IMR-90 (cell line): ENCODE data around the gene TMEM179. TPM values are rescaled to one million over a fixed set of nuclear protein-coding genes. Genes with fewer than 3 reads are reported as not detected.

Experiments
- ATAC-seq: fragments of 200-7000 bp; cut with Tn5 transposase; 2 replicates; pipeline ENCODE4 v1.9.1; 2020; ENCODE audit warnings: low read depth, mild to moderate bottlenecking, moderate library complexity
- BruUV-seq: library from RNA; stranded (reverse); fragments of 400-500 nt; replicated peaks from 2 replicates; lab custom pipeline; 2021; lab: Mats Ljungman, UMichigan
- CTCF ChIA-PET: fragments of 300-600 bp; formaldehyde crosslinking; extraction: SDS; loops from one replicate; lab custom pipeline; 2021; ENCODE audit warnings: antibody characterized with exemption; lab: Yijun Ruan, JAX
- POLR2A ChIA-PET: fragments of 300-600 bp; sonication (Branson Sonifier 250); formaldehyde crosslinking; loops from one replicate; lab custom pipeline; 2022; ENCODE audit warnings: antibody characterized with exemption; ENCODE audit not compliant: unreplicated experiment; lab: Charles Lee
- DNase-seq: peaks from one replicate; pipeline ENCODE4 v3.0.0; 2013
- H2AFZ ChIP-seq: replicated peaks from 2 replicates; pipeline ENCODE3; 2013; ENCODE audit warnings: low read length, mild to moderate bottlenecking; ENCODE audit not compliant: poor library complexity
- H2AK5ac ChIP-seq: 2 replicates; pipeline ENCODE4 v1.6.1; 2013; ENCODE audit warnings: low read depth, low read length, inconsistent platforms
- H2AK9ac ChIP-seq: replicated peaks from 2 replicates; pipeline ENCODE3; 2013; ENCODE audit warnings: mild to moderate bottlenecking, low read depth, low read length, moderate library complexity; ENCODE audit not compliant: poor library complexity
- H2BK120ac ChIP-seq: 2 replicates; pipeline ENCODE4 v1.6.1; 2013; ENCODE audit warnings: low read depth, low read length, inconsistent platforms
- H2BK15ac ChIP-seq: 3 replicates; pipeline ENCODE4 v1.6.1; 2013; ENCODE audit warnings: low read depth, low read length, inconsistent platforms
- H2BK20ac ChIP-seq: 2 replicates; pipeline ENCODE4 v1.6.1; 2013; ENCODE audit warnings: low read depth, mild to moderate bottlenecking, inconsistent platforms, low read length, moderate library complexity
- H2BK5ac ChIP-seq: 2 replicates; pipeline ENCODE4 v1.6.1; 2013; ENCODE audit warnings: mild to moderate bottlenecking, low read depth, low read length, inconsistent platforms; ENCODE audit not compliant: poor library complexity, severe bottlenecking
- H3K14ac ChIP-seq: replicated peaks from 2 replicates; pipeline ENCODE4 v1.6.1; 2013; ENCODE audit warnings: low read depth, low read length, inconsistent platforms
- H3K18ac ChIP-seq: 2 replicates; pipeline ENCODE4 v1.6.1; 2013; ENCODE audit warnings: low read depth, low read length, control low read depth
- H3K23ac ChIP-seq: 2 replicates; pipeline ENCODE4 v1.6.1; 2013; ENCODE audit warnings: low read depth, low read length, inconsistent platforms
- H3K27ac ChIP-seq: 2 replicates; pipeline ENCODE4 v1.5.1; 2013; ENCODE audit warnings: mild to moderate bottlenecking, control low read depth, low read length; ENCODE audit not compliant: insufficient read depth
- H3K27me3 ChIP-seq: 2 replicates; pipeline ENCODE4 v1.6.1; 2013; ENCODE audit warnings: low read length; ENCODE audit not compliant: control insufficient read depth, insufficient read depth
- H3K36me3 ChIP-seq: 2 replicates; pipeline ENCODE4 v1.6.1; 2013; ENCODE audit warnings: low read length, mixed read lengths; ENCODE audit not compliant: control insufficient read depth, insufficient read depth
- H3K4ac ChIP-seq: 2 replicates; pipeline ENCODE4 v1.6.1; 2013; ENCODE audit warnings: low read depth, low read length, inconsistent platforms
- H3K4me1 ChIP-seq: 2 replicates; pipeline ENCODE4 v1.6.1; 2013; ENCODE audit warnings: low read length, mixed read lengths; ENCODE audit not compliant: control insufficient read depth, insufficient read depth
- H3K4me2 ChIP-seq: 2 replicates; pipeline ENCODE4 v1.6.1; 2013; ENCODE audit warnings: low read depth, mild to moderate bottlenecking, control low read depth, low read length, moderate library complexity
- H3K4me3 ChIP-seq: 2 replicates; pipeline ENCODE4 v1.5.1; 2013; ENCODE audit warnings: low read depth, mild to moderate bottlenecking, control low read depth, low read length, moderate library complexity; ENCODE audit not compliant: insufficient read depth
- H3K56ac ChIP-seq: 2 replicates; pipeline ENCODE4 v1.6.1; 2013; ENCODE audit warnings: low read length, inconsistent platforms; ENCODE audit not compliant: insufficient read depth; ENCODE audit errors: extremely low read depth
- H3K79me1 ChIP-seq, 2 experiments: 2 replicates each; pipeline ENCODE4 v1.6.1; 2013; ENCODE audit warnings: low read length in 2 of 2, inconsistent platforms in 1 of 2, low read depth in 1 of 2
- H3K9ac ChIP-seq: 2 replicates; pipeline ENCODE4 v1.6.1; 2013; ENCODE audit warnings: low read depth, low read length, control low read depth
- H3K9me1 ChIP-seq: 2 replicates; pipeline ENCODE4 v1.6.1; 2013; ENCODE audit warnings: low read length, inconsistent platforms; ENCODE audit not compliant: insufficient read depth
- H3K9me3 ChIP-seq: 2 replicates; pipeline ENCODE4 v1.6.1; 2013; ENCODE audit warnings: low read length; ENCODE audit not compliant: control insufficient read depth, insufficient read depth
- H4K20me1 ChIP-seq: 2 replicates; pipeline ENCODE4 v1.6.1; 2013; ENCODE audit warnings: low read length, inconsistent platforms; ENCODE audit not compliant: insufficient read depth
- H4K5ac ChIP-seq: 2 replicates; pipeline ENCODE4 v1.6.1; 2013; ENCODE audit warnings: mild to moderate bottlenecking, low read depth, low read length, control low read depth
- H4K8ac ChIP-seq, 2 experiments: 2 replicates each; pipeline ENCODE4 v1.6.1; 2013; ENCODE audit warnings: low read depth in 2 of 2, low read length in 2 of 2, control low read depth in 1 of 2, inconsistent platforms in 1 of 2
- H4K91ac ChIP-seq: 2 replicates; pipeline ENCODE4 v1.6.1; 2013; ENCODE audit warnings: low read depth, low read length, inconsistent platforms; ENCODE audit not compliant: insufficient read depth
- FOS ChIP-seq: fragments of 150-350 bp; IDR thresholded peaks from 2 replicates; pipeline ENCODE4 v1.6.1; 2016; ENCODE audit warnings: low read depth, low read length
- MXI1 ChIP-seq: IDR thresholded peaks from 2 replicates; pipeline ENCODE4 v1.6.1; 2012; ENCODE audit warnings: low read depth, mild to moderate bottlenecking, low read length, moderate library complexity, borderline replicate concordance
- RAD21 ChIP-seq: IDR thresholded peaks from 2 replicates; pipeline ENCODE4 v1.6.1; 2012; ENCODE audit warnings: low read length, improper control_type of control experiment
- WGBS, 2 experiments: methylation state at CpG; one replicate each; pipeline versions ENCODE4 v1.1.5 to v1.1.7; 2013; ENCODE audit warnings: missing lambda C conversion rate in 2 of 2; ENCODE audit not compliant: insufficient read length in 1 of 2; ENCODE audit errors: extremely low coverage in 2 of 2; 5-methylcytosine and 5-hydroxymethylcytosine counted together
- dilution Hi-C: fragments of 300-500 bp; cut with HindIII; formaldehyde crosslinking; loops from one replicate; pipeline ENCODE4 v1.14.3; 2018; ENCODE audit warnings: low sequenced_read_pairs; ENCODE audit not compliant: unreplicated experiment
- in situ Hi-C: fragments of 300-500 bp; cut with MboI; formaldehyde crosslinking; loops from 3 replicates; pipeline ENCODE4 v1.14.3; 2019; ENCODE audit warnings: low sequenced_read_pairs, inconsistent platforms, mixed read lengths
- intact Hi-C: fragments of 100-400 bp; cut with micrococcal nuclease; formaldehyde crosslinking; loops from 2 replicates; pipeline ENCODE4 v1.10.0; 2022
- polyA plus RNA-seq, 3 experiments: library from polyadenylated mRNA; depleted of rRNA; stranded (reverse); fragments of >200 nt; gene quantifications; 2 replicates each; pipeline ENCODE4 v1.2.3, GENCODE V29; 2012; ENCODE audit warnings: low replicate concordance in 1 of 3
- total RNA-seq: library from RNA; depleted of rRNA; stranded (reverse); fragments of >200 nt; gene quantifications from 2 replicates; pipeline ENCODE4 v1.2.3, GENCODE V29; 2012
- TF ChIP-seq, protein P1 (sequence below): fragments of 150-350 bp; IDR thresholded peaks from 2 replicates; pipeline ENCODE4 v1.6.1; 2017; ENCODE audit warnings: mild to moderate bottlenecking, antibody characterized with exemption, low read length, low read depth

TMEM179 gene
- total and polyA plus RNA-seq, 2 of the 4 experiments (the other 2 are of a cell fraction), result not detected

DNA sequence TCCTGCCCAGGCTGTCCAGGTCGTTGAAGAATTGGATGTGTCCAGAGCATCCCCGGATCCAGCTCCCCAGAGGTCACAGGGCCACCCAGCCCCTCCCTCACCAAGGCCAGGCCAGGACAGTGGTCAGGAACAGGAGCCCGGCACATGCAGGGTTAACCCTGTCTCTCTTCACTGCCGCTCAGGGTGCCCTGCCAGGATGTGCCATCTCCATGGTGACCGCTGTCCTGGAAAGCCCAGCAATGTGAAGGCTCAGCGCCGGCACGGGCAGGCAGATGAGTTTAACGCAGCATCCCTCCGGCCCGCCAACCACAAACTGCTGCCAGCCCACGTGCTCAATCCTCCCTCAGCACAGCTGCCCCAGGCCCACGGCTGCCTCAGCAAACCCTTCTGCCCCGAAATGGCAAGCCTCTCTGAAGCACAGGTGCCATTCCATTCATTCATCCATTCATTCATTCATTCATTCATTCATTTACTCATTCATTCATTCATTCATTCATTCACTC is 4.4 kb downstream of the TMEM179 start:
- H3K36me3 ChIP-seq, result no peaks in the 10 kb centered on the region
- H3K56ac ChIP-seq, result no peak overlapping the region
- H2AK5ac ChIP-seq, result no peak overlapping the region
- H3K27ac ChIP-seq, result no peak overlapping the region
- dilution Hi-C loops (no loop called here), intact Hi-C loops (no loop called here), in situ Hi-C loops (no loop called here)
- ChIA-PET CTCF (no interaction called here), POLR2A (interaction anchor here (0.7 kb wide), 1 partner anchor 486 kb away, joined by 6 read pairs; no protein-coding TSS in a partner anchor)
- H3K4me3 ChIP-seq, result no peak overlapping the region
- no peak overlapping the region for H4K5ac ChIP-seq
- H3K4me2 ChIP-seq, result no peak overlapping the region
- no peak overlapping the region for H3K23ac ChIP-seq
- H3K14ac ChIP-seq, result no peak overlapping the region
- H2AFZ ChIP-seq, result peak overlapping the region; percentile 32
- H4K20me1 ChIP-seq, result no peaks in the 10 kb centered on the region
- H3K18ac ChIP-seq, result no peak overlapping the region
- H3K9ac ChIP-seq, result no peak overlapping the region
- no peak overlapping the region for H3K4ac ChIP-seq
- no peak overlapping the region for H2BK15ac ChIP-seq
- DNase-seq (no peak), ATAC-seq (no peak)
- no peaks in the 10 kb centered on the region for H3K9me3 ChIP-seq
- peaks cover 20% of the 10 kb centered on the region; the same call in 1 of the 2 replicates for H3K27me3 ChIP-seq
- H3K4me1 ChIP-seq, result no peaks in the 10 kb centered on the region
- BruUV-seq, result no TSS peak
- H2BK5ac ChIP-seq, result no peak overlapping the region
- H2BK120ac ChIP-seq, result no peak overlapping the region
- no peak overlapping the region for H2AK9ac ChIP-seq
- H2BK20ac ChIP-seq, result no peak overlapping the region
- WGBS, 2 experiments, result 12% methylated on average over 8 of the region's 14 CpGs; no CpG with 5 or more reads in 1 of the 2 experiments
- H3K9me1 ChIP-seq, result no peaks in the 10 kb centered on the region
- H3K79me1 ChIP-seq, result no peaks in the 10 kb centered on the region
- no peak overlapping the region for H4K91ac ChIP-seq
- H4K8ac ChIP-seq, result no peak overlapping the region
- TF ChIP-seq RAD21 (no peak), FOS (no peak), MXI1 (no peak)
- TF ChIP-seq, protein P1, sequence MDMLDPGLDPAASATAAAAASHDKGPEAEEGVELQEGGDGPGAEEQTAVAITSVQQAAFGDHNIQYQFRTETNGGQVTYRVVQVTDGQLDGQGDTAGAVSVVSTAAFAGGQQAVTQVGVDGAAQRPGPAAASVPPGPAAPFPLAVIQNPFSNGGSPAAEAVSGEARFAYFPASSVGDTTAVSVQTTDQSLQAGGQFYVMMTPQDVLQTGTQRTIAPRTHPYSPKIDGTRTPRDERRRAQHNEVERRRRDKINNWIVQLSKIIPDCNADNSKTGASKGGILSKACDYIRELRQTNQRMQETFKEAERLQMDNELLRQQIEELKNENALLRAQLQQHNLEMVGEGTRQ, result peak; percentile 37; the same call in 1 of the 2 replicates
